A549 treated with Mapracorat at 1 μM for 4 hours (cell line): ENCODE results near the gene DPM1. TPM values are rescaled to one million over a fixed set of nuclear protein-coding genes. Genes with fewer than 3 reads are reported as not detected.

Experiments used
- total RNA-seq: library from RNA; stranded (reverse); fragments of 200-300 nt; extraction: Qiagen RNA extraction; gene quantifications from 5 replicates; pipeline ENCODE4 v1.2.3, GENCODE V29; 2022

DPM1 gene
- 69.7 to 94.8 TPM (median 72.2 TPM) in 5 replicates for total RNA-seq

DNA sequence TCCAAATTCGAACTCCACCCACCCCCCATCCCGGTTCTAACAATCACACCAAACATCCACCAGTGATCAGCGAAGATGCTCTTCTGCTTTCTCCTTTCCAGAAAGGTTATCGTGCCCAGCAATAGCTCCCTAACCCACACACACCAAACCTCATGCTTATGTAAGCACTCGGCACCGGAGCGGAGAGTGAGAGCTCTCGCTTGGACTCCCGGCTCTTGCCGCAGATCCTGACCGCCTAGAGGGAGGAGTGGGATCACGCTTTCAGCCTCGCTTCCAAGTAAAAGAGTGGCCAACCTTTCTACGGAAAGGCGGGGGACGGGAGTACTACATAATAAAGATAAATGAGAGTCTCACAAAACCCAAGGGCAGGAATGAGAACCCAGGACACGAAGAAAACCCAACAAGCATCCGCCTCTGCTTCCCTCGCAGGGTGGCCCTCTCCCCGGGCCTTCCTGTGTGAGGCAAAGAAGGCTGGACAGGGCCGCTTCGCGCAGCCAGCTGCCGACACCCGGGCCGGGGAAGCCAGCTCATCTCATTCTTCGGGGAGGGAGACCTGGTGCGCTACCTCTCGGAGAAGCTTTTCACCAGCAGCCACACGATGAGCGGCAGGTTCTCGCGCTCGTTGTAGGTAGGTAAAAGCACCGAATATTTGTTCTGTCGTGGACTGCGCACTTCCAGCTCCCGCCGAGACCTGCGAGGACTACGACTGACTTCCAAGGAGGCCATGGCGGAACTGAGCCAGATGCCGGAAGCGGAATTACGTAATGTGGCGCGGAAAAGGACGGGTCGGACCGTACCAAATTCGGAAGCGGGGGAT, at the start of gene DPM1:
TSS of gene DPM1 (minus strand) at position 735 of the 817 bp plus-strand sequence. CDS start at position 726, 9 bp downstream.

DNA sequence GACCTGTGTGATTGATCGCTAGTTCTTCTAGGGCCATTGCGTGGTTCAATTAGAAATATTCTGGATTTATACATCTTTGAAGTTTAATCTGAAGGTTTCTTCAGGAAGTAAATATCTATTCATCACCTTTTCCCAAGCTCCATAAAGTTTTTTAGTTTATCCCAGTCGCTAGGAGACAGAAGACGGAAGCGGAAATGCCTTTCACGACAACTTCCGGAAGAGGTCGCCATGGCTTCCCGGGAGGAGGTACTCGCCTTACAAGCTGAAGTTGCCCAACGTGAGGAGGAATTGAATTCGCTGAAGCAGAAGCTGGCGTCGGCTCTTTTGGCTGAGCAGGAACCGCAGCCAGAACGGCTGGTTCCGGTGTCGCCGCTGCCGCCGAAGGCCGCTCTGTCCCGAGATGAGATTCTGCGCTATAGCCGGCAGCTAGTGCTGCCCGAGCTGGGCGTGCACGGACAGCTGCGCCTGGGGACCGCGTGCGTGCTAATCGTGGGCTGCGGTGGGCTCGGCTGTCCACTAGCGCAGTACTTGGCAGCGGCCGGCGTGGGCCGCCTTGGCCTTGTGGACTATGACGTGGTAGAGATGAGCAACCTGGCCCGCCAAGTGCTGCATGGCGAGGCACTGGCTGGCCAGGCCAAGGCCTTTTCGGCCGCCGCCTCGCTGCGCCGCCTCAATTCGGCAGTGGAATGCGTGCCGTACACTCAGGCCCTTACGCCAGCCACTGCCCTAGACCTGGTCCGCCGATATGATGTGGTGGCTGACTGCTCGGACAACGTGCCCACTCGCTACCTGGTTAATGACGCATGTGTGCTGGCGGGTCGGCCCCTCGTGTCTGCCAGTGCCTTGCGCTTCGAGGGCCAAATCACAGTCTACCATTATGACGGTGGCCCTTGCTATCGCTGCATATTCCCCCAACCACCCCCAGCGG, 547 bp upstream of the DPM1 start, which contains the start of gene MOCS3:
TSS of gene MOCS3 (plus strand) at position 204 of the 928 bp plus-strand sequence. CDS start at position 229, 25 bp downstream.

DNA sequence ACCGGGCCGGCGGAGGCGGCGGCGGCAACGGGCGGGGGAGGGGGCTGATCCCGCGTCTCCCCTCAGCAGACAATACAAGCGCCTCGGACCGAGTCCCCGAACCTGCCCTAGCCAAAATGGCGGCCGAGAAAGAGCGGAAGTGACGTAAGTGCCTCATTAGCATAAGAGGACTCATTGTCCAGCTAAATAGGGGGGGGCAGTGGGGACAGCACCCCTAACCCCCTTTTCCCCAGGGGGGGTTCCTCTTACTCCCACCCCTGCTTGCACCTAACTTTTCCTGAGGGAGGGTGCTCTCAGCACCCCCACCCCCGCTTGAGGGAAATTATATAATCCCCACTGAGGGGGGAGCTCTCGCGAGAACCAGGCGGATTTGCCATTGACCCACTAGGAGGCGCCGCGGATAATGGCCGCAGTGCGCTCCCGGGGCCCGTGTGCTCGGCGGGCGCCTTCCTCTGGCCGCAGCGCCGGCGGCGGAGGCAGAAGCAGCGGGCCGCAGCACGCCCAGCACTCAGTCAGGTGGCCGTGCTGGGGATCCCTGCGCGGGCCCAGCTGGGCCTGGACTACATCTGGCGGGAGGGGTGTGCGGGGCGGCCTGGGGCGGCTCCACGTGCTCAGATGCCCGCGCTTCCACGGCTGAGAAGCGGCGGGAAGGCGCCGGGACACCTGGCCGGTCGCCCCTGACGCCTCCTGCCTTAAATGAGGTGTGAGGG, 26.9 kb downstream of the DPM1 start, which contains the start of gene ADNP:
TSS of gene ADNP (minus strand) at position 132 of the 710 bp plus-strand sequence. CDS start 27,441 bp downstream, outside the sequence.

Other genes with a start within 250 kb of the DPM1 start
- 2.9 to 4.7 TPM (median 3.5 TPM) in 5 replicates for gene PARD6B, start 227.0 kb downstream of the DPM1 start, total RNA-seq
- 26.5 to 34.5 TPM (median 30.7 TPM) in 5 replicates for gene BCAS4, start 163.5 kb downstream of the DPM1 start, total RNA-seq
- 39.0 to 49.3 TPM (median 41.4 TPM) in 5 replicates for gene ADNP, start 27.1 kb downstream of the DPM1 start, total RNA-seq
- 5.7 to 6.4 TPM (median 6.2 TPM) in 5 replicates for gene MOCS3, start 286 bp upstream of the DPM1 start, total RNA-seq
- gene KCNG1, start 64.6 kb upstream of the DPM1 start, total RNA-seq: 20.9 to 32.3 TPM (median 24.0 TPM) in 5 replicates